NCI-H2081 treated with DMSO at 0.1 percent for 48 hours (cell line): Measurements from ENCODE around the gene ZNF416.

Source experiments
- DNase-seq: peaks from one replicate; lab custom pipeline; 2025; lab: John Stamatoyannopoulos, UW

ZNF416 gene

DNA sequence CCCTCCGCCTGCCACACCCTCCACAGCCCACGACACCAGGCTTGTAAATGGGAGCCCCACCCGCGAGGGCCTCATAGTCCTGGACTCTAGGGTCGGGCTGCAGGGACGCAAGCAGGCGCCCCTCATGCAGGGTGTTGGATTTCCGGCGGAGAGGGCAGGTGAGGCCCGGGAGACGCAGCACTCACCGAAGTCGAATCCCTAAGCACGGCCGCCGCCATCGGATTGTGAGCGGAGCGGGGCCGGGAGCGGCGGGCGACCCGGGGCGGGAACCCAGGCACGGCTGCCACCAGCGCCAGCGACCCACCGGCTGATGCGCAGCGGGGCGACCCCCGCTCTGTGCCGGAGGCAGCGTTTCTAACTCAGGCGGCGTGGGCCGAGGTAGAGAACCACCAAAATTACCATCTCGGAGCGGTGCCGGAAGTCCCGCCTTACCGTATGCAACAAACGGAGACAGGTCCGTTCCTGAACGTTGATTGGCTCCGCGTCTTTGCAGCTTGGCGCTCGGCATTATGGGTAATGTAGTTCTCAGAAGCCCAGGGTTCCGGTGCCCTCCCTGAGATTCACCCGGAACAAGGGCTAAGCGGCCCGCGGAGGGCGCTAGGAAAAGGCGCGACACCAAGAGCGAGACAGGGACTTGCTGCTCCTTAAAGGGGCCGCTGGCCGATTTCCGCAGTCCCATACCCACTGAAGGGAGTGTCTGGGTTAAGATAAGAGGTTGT is at the start of gene ZNF416:
Gene ZNF416, minus strand, starts transcription at position 425 of the 719 bp plus-strand sequence. Its CDS starts 207 bp downstream, at position 218.
- DNase-seq: peak; percentile 93

DNA sequence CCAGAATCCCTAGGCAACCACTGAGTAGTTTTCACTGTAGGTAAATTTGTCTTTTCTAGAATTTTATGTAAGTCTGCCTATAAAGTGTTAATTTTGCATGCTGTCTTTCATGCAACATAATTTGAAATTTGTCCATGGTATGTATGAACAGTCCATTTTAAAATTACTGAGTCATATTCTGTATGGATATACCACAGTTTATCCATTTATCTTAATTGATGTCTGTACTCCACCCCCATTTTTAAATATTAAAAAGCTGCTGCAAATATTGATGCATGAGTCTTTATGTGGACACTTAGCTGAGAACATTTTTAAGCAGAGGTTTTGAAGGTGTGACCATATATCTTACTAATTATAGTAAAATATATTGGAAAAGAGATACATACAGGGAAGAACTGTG is 44.4 kb upstream of the ZNF416 start:
- DNase-seq: no peak

DNA sequence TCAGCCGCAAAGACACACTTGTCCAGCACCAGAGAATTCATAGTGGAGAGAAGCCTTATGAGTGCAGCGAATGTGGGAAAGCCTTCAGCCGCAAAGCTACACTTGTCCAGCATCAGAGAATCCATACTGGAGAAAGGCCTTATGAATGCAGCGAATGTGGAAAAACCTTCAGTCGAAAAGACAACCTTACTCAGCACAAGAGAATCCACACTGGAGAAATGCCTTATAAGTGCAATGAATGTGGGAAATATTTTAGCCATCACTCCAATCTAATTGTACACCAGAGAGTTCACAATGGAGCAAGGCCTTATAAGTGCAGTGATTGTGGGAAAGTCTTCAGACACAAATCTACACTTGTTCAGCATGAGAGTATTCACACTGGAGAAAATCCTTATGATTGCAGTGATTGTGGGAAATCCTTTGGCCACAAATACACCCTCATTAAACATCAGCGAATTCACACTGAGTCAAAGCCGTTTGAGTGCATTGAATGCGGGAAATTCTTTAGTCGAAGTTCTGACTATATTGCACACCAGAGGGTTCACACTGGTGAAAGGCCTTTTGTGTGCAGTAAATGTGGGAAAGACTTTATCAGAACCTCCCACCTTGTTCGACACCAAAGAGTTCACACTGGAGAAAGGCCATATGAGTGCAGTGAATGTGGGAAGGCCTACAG is 42.1 kb upstream of the ZNF416 start:
- DNase-seq: no peak

DNA sequence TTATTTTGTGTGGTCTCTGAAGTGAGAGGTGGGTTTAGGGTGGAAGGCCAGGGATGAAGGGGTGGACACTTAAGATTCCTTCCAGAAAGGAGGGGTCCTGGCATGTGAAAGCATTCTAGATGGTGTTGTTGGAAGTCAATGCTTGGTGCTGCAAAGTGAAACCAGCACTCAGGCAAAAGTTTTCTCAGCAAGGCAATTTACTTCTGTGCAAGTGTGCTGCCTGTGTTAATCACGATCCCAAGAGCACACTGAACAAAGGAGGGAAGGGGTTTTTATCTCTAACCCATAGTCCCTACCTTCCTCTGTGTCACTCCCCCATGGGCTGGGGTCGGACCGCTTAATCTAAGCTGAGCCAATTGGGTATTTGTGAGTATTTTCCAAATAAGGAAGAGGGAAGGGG is 36.6 kb upstream of the ZNF416 start:
- no peak for DNase-seq

DNA sequence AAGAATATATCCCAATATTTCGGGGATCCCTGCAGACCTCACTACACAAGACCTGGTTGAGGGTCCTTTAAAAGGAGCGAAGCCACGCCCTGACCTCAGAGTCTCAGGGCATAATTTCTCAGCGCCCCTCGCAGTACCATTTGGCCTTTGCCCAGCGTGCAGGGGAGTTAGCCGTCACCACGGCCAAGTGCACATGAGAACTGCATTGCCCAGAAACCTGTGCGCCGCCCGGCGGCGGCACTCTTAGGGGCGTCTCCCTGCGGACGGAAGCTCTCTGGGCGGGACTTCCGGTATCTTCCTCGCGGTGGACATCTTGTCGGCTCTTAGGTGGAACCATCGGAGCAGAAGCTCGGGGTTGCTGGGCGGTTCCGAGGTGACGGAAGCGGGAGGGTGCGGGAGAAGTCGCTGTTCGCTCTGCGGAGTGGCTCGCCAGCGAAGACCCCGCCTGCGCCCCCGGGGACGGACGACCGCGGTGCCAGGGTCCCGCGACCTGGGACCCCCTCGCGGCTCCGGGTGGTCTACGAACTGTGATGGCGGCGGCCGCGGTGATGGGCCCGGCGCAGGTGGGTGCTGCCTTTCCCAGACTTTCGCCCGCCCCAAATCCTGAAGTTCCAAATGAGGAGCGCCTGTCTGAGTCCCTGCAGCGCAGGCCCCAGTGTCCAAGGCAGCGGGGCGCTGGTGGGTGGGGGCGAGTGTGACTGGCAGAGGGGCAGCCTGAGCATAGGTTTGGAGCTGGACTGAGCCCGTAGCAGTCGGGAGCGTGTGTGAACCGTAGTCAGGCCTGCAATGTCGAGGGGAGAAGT is 35.4 kb upstream of the ZNF416 start, which contains the start of gene ZNF134:
Gene ZNF134, plus strand, starts transcription at position 302 of the 803 bp plus-strand sequence. CDS start 5,227 bp downstream, outside the sequence.
- peak; percentile 63 for DNase-seq

DNA sequence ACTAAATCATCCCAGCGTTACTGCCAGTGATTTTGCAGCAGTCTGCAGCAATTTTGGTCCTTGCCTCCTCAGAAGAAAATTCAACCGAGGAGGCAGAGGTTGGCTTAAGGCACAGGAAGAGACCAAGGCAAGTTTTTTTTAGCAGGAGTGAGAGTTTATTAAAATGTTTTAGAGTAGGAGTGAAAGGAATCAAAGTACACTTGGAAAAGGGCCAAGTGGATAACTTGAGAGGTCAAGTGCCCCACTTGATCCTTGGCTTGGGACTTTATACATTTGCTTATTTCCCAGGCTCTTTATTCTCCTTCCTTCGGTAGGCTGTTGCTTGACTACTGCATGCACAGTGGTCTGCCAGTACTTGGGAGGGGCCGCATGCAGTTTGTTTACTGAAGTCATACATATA is 32.4 kb upstream of the ZNF416 start:
- DNase-seq: no peak

DNA sequence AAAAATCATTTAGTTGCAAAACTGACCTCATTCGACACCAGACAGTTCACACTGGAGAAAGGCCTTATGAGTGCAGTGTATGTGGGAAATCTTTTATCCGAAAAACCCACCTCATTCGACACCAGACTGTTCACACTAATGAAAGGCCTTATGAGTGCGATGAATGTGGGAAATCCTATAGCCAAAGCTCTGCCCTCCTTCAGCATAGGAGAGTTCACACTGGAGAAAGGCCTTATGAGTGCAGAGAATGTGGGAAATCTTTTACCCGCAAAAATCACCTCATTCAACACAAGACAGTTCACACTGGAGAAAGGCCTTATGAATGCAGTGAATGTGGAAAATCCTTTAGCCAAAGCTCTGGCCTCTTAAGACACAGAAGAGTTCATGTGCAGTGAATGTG is 28.2 kb upstream of the ZNF416 start:
- no peak for DNase-seq

DNA sequence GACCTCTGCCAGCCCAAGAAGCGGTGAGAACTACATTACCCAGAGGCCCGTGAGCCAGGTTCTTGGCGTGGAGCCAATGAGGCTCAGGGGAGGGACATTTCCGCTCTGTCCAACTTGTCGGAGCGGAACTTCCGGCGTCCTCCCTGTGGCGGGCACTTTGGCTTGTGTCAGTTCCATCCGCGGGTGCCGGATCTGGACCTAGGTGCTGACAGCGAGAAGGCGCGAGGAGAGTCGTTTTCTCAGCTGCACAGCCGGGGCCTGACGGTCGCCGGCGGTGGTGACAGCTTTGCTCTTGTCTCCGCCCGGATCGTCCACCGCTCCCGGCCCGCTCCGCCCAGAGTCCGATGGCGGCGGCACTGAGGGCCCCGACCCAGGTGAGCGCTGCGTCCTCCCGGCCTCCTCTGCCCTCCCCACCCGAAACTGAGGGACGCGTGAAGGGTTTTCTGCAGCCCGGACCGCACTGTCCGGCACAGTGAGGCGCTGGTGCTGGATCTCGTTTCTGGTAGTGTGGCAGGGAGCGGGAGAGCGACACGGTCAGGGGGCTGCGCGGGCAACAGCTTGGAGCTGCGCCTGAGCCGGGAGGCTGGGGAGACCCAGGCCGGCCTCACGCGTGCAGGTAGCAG is 21.2 kb upstream of the ZNF416 start, which contains the start of gene ZNF530:
Gene ZNF530, plus strand, starts transcription at position 125 of the 623 bp plus-strand sequence. CDS start 4,461 bp downstream, outside the sequence.
- peak; percentile 44 for DNase-seq

DNA sequence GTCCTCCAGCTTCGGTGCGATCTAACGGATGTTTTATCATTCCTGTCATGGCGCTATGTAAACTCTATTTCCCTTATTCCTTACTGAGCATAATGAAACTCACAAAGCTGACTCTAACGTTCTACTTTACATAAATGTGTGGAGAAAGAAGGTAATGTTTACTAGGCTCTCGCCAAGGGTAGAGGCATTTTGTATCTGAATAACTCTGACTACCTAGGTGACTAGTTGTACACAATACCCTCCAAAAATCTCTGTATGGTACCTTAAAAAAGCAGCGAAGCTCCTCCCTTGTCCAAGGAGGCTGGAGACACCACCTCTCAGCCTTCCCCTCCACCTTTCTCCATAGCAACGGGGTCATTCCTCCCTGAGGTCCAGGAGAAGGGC is 20.7 kb upstream of the ZNF416 start:
- DNase-seq: no peak

DNA sequence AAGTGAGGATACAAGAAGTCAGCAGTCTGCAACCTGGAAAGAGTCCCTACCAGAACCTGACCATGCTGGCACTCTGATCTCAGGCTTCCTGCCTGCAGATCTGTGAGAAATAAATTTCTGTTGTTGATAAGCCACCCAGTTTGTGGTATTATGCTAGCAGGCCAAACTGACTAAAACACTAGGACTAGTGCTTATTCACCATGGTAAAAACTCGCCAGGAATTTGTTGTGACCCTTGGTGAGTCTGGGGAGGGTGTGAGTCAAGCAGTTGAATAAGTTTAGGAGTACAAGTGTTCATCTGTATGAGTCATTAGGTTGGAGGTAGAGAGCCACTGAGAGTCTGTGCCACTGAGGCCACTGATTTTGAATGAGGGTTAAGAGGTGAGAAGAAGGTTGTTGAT is 8.8 kb upstream of the ZNF416 start:
- no peak for DNase-seq

DNA sequence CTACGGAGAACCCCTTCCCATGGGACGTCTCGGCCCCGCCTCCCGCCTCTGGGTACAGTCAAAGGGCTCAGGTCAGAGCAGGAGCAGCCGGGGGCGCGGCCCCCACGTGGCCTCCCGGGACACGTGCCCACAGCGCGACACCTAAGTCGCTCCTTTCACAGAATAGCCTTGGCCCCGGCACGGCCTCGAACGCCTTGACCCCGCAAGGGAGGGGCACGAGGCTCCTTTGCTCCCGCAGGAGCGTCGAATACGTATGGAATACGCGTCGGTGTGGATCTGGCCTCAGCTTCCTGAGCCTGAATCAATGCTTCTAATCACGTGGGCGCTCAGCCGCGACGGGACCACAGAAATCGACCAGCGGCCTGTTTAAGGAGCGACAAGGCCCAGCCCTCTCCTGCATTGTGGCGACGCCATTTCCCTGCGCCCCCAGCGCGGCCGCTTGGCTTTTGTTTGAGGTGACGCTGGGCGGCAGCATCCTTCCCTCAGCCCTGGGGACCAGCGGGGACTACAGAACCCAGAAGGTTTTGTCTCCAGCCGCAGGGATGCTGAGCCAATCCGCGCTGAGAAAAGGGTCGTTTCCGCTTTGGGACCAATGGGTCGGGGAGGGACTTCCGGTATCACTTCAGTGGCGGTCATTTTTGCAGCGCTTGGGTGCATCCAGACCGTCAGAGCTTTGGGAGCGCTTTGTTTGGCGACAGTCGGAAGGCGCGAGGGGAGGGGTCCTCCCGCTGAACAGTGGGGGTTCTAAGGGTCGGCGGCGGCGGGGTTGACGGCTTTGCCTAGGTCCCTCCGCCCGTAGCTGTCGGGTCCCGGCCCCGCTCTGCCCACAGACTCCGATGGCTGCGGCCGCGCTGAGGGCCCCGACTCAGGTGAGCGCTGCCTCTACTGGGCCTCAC is 5.1 kb upstream of the ZNF416 start, which contains the start of gene ZIK1:
Gene ZIK1, plus strand, starts transcription at position 625 of the 896 bp plus-strand sequence. Its CDS starts 212 bp downstream, at position 837.
- no peak for DNase-seq

DNA sequence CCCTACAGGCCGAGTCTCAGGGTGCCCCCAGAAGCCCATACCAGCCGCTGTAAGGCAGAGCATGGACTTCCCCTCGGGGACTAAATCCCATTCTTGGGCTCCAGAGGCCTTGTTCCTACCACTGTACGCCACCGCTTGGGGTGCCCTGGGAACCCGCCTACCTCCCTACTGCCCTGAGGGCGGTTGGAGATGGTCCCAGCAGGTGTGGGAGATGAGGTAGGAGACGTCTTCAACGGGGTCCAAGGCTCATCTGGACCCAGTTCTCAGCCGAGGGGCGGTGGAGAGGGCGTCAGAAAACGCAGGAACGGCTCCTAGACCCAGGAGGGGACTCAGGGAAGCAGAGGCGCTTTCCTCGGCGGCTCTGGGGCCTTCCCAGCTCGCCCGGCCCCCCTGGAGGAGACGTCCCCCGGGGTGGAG is 4.4 kb upstream of the ZNF416 start:
- no peak for DNase-seq

DNA sequence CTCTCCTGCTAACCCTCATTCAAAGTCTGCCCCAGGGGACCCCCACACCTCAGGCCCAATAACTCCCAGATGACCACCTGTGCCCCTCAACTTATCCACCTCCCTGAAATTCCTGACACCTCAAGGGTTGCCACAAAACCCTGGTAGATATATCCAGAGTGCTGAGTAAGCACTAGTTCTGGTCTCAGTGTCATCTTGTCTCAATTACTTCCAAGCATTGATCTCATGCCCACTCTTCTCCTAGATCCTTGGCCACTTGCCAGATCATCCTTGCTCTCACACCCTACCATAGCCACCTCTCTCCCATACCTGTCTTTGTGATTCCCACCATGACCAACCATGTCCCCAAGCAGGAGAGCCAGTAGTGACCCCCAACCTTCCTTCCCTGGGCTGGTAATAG is 2.0 kb downstream of the ZNF416 start:
- DNase-seq: no peak

DNA sequence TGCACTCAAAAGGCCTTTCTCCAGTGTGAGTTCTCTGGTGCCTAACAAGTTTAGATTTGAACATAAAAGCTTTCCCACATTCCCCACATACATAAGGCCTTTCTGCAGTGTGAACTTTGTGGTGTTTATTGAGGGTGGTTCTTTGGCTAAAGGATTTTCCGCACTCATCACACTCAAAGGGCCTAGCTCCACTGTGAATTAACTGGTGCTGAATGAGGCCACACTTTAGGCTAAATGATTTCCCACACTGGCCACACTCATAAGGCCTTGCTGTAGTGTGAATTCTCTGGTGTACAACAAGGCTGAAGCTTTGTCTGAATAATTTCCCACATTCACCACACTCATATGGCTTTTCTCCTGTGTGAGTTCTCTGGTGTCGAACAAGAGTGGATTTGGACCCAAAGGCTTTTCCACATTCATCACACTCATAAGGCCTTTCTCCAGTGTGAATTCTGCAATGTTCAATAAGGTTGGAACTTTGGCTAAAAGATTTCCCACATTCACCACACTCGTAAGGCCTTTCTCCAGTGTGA is 6.2 kb downstream of the ZNF416 start:
- no peak for DNase-seq

DNA sequence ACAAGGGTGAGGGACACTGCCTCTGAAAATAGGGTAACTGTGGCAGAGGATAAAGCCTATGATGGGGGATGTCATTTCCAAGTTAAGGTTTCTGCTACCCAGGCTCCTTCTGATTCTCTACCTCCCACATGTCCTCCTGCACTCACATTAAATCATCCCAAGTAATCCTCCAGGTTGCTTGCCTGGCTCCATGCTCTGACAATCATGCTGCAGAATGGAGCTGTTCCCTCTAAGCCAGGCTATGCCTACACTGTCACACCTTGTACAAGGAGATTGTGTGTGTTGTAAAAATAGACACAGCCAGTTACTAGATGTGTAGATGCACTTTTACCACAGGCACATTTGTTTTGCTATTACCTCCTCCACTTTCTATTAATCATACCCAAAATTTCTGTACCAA is 8.0 kb downstream of the ZNF416 start:
- DNase-seq: no peak

DNA sequence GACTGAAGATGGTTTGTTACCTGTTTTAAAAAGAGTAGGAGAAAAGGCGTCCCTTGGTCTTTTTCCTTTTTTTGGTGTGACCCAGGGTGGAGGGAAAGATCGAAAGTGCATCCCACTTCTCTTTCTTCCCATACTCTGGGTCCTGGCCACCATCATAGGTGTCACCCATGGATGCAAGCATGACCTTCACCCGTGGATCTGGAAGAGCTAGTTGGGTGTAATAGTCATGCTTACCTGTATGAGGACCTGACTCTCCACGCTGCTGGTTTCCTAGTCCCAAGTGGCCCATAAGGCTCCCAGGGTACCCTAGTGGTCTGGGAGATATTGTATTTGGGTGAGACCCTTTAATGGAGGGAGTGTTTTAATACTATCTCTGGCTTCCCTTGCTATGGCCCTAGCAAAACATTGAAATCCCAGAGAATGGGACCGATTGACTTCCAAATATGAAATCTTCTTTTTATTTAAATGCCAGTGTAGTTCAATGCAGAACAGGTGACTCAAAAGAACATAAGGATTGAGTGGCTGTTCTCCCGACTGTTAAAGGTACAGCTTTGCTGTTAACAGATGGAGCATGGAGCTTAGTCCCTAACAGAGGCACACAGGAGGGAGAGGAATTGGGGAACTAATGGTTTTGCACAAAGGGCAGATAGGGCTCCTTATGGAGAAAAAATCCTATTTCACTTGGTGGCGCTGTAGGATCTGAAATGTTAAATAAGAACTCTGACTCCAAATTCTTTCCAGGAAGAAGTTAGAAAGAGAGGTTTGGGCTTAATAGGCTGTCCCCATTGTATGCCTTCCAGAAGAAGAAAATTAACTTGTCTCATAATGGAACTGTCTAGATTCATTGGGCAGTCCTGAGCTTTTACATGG is 12.1 kb downstream of the ZNF416 start:
- DNase-seq: no peak

DNA sequence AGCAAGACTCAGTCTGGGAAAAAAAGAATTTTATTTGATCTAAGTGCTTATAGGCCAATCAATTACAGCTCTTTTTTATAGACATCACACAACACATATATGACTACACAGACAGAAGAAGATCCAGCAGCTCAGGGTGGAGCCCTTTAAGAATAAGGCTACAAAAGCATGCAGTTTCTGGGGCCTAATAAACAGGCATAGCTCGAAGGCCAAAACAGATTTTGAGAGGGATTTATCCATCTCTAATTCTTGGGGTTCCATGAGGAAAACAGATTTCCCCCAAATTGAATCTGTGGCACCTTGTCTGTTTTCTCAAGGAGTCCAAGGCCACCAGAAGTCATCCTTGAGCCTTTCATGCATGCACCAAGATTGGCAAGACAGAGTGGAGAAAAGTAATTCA is 15.2 kb downstream of the ZNF416 start:
- no peak for DNase-seq

DNA sequence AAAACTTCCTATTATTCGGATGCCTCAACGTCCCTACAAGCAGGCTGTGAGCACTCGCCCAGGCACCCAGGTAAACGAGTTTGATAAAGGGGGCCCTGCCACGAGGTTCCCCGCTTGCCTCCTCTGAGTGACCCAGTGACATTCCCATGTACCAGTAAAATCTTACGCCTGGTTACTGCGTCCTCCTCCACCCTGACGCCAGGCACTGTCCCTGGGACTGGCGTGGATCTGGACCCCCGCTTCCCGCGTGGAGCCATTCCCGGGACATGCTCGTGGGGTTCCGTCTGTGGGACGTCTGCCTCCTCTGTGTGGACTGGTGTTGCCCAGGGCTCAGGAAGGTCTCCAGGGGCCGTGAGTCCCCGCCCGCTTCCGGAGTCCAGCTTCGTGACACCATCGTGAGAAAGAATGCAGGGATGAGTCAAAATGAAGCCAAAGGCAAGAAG is 18.6 kb downstream of the ZNF416 start:
- DNase-seq: no peak

DNA sequence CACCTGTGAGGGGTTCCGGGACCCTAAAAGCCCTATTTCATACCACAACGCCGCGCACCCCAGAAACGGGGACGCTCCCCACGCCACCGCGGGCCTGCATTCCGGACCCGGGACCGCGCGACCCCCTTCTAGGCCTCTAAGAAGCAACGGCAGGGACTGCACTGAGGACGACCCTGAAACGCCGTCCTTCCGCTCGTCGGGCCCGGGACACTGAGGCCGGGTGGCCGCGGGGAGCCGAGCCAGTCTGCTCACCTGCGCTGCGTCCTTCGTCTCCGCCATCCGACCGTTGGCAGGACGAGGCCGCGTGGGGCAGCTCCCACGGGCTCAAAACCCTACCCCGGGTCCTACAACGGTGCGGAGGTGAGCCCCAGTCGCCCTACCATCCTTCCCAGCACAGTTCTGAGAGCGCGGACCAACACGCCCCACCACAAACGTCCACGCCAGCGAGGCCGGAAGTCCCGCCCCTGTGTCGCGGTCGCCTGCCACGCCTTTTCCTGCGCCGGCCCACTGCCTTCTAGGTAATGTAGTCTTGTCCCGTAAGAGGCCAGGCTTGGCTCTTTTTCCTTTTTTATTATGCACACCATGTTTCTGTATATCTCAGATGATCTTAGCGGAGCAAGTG is 19.2 kb downstream of the ZNF416 start, which contains the start of gene ZNF550:
Gene ZNF550, minus strand, starts transcription at position 460 of the 622 bp plus-strand sequence. Its CDS starts 181 bp downstream, at position 279.
- peak; percentile 36 for DNase-seq
